Peyer's patch (tissue), 4 donors: Measurements from ENCODE around the gene MRPS35. TPM values are rescaled to one million over a fixed set of nuclear protein-coding genes. Genes with fewer than 3 reads are reported as not detected.

Experiments used
- DNase-seq, 3 donors: peaks; one replicate each; pipeline ENCODE4 v3.0.0-alpha.2; 2017 to 2019
- H3K27ac ChIP-seq, 4 donors: fragments of 200-600 bp; sonication (generic); one replicate each; pipeline ENCODE4 v1.5.1; 2016 to 2019
- H3K27me3 ChIP-seq, 2 donors: fragments of 200-600 bp; sonication (generic); one replicate each; pipeline ENCODE4 v1.5.1; 2019
- H3K36me3 ChIP-seq, 3 donors: fragments of 200-600 bp; sonication (generic); one replicate each; pipeline ENCODE4 v1.5.1; 2016 to 2019
- H3K4me1 ChIP-seq, 4 donors: fragments of 200-600 bp; sonication (generic); one replicate each; pipeline ENCODE4 v1.5.1; 2016 to 2019
- H3K4me3 ChIP-seq, 4 donors: fragments of 200-600 bp; sonication (generic); 1 replicate in 3 of 4; 2 replicates in 1 of 4; pipeline ENCODE4 v1.5.1; 2016 to 2019; ENCODE audit warnings: mild to moderate bottlenecking in 1 of 4
- H3K9me3 ChIP-seq, 4 donors: fragments of 200-600 bp; sonication (generic); one replicate each; pipeline ENCODE4 v1.5.1; 2016 to 2019; ENCODE audit warnings: mild to moderate bottlenecking in 1 of 4
- CTCF ChIP-seq, 6 experiments: fragments of 450-650 bp in 4 of 6; fragments of 200-600 bp in 2 of 6; sonication (generic) in 1 of 6; IDR thresholded peaks; one replicate each; pipeline ENCODE4 v1.5.1; 2017 to 2019; ENCODE audit warnings: antibody characterized with exemption in 6 of 6, mild to moderate bottlenecking in 3 of 6, moderate library complexity in 1 of 6
- POLR2A ChIP-seq, 2 donors: fragments of 450-650 bp; IDR thresholded peaks; one replicate each; pipeline ENCODE4 v1.5.1; 2017; ENCODE audit warnings: antibody characterized with exemption in 2 of 2, mild to moderate bottlenecking in 2 of 2, moderate library complexity in 2 of 2
- small RNA-seq, 2 donors: library from RNA; depleted of rRNA; stranded (forward); fragments of <200 nt; gene quantifications; one replicate each; pipeline ENCODE3, GENCODE V24; 2016
- total RNA-seq, 4 donors: library from RNA; depleted of rRNA; stranded (reverse); fragments of >200 nt; gene quantifications; one replicate each; pipeline ENCODE4 v1.1.0, GENCODE V29; 2016

The MRPS35 gene
- total RNA-seq, 4 donors from 2014 or later, result 39.8 to 55.3 (median 50.4) TPM

GRCh38 chr12:27802936-27803335 lies 92.3 kb downstream of the MRPS35 start:
- Histone ChIP-seq H3K4me1 (no peaks in the 10 kb centered on the region), H3K9me3 (no peaks in the 10 kb centered on the region), H3K4me3 (no peak overlapping the region), H3K27me3 (no peaks in the 10 kb centered on the region), H3K36me3 (peaks cover 0 to 14% (median 0%) of the 10 kb centered on the region in 3 donors), H3K27ac (no peak overlapping the region)
- no peak for DNase-seq
- no peak for TF ChIP-seq POLR2A (IDR thresholded peaks at IDR 0.05)
- TF ChIP-seq CTCF (IDR thresholded peaks at IDR 0.05), result no peak

- H3K27me3 ChIP-seq, result no peaks in the 10 kb centered on the region
- no peaks in the 10 kb centered on the region for H3K9me3 ChIP-seq
- H3K36me3 ChIP-seq, result no peaks in the 10 kb centered on the region
- no peaks in the 10 kb centered on the region for H3K4me1 ChIP-seq
- TF ChIP-seq CTCF (IDR thresholded peaks at IDR 0.05), result no peak
- no peak overlapping the region for H3K27ac ChIP-seq
- no peak for DNase-seq
- H3K4me3 ChIP-seq, result no peak overlapping the region
These were observed 94.6 kb downstream of the MRPS35 start for GRCh38 chr12:27805238-27805637.

Small RNA genes lying within 50 kb of the gene (small RNA-seq; reads per million reads assigned to genes)
- gene RF00019, result 0 reads per million in 2 donors

Other genes starting within 250 kb of the MRPS35 start
- gene PPFIBP1, start 186.6 kb upstream of the MRPS35 start, total RNA-seq, result 100 to 1,000 TPM in 1 of 4 donors, 10 to 100 TPM in 3; 37.5 to 171 (median 48.1) TPM
- gene REP15, start 14.4 kb upstream of the MRPS35 start, total RNA-seq, result 10 to 100 TPM; 14.3 to 23.8 (median 17.9) TPM
- gene KLHL42, start 69.4 kb downstream of the MRPS35 start, total RNA-seq, result 10 to 100 TPM; 16.5 to 30.4 (median 23.9) TPM
- gene MANSC4, start 69.4 kb downstream of the MRPS35 start, total RNA-seq, result not detected